Large intestine (tissue), 3 donors: ENCODE measurements around the gene RTKN. TPM values are rescaled to one million over a fixed set of nuclear protein-coding genes. Genes with fewer than 3 reads are reported as not detected.
"Not testable (repeated sequence)": the region's sequence is repeated elsewhere in the genome, so short reads cannot be mapped to it uniquely, and the experiment has no call there.

Source experiments
- DNase-seq, 2 donors: peaks; one replicate each; pipeline versions ENCODE4 v3.0.0 to v3.0.0-alpha.2; 2013
- H3K27ac ChIP-seq: one replicate; pipeline ENCODE4 v1.5.1; 2013; ENCODE audit warnings: low read length
- H3K27me3 ChIP-seq: 2 replicates; pipeline ENCODE4 v1.6.1; 2013; ENCODE audit warnings: low read length; ENCODE audit not compliant: control insufficient read depth, insufficient read depth
- H3K36me3 ChIP-seq: 2 replicates; pipeline ENCODE4 v1.6.1; 2013; ENCODE audit warnings: low read length; ENCODE audit not compliant: control insufficient read depth, insufficient read depth
- H3K4me1 ChIP-seq: one replicate; pipeline ENCODE4 v1.6.1; 2013; ENCODE audit warnings: low read length; ENCODE audit not compliant: control insufficient read depth, insufficient read depth
- H3K4me3 ChIP-seq: one replicate; pipeline ENCODE4 v1.5.1; 2013; ENCODE audit warnings: low read length
- H3K9me3 ChIP-seq: one replicate; pipeline ENCODE4 v1.6.1; 2013; ENCODE audit warnings: mild to moderate bottlenecking, low read depth, low read length, moderate library complexity; ENCODE audit not compliant: control insufficient read depth
- WGBS: methylation state at CpG from one replicate; pipeline ENCODE4 v1.1.5; 2013; ENCODE audit warnings: low lambda C conversion rate; ENCODE audit not compliant: insufficient coverage; 5-methylcytosine and 5-hydroxymethylcytosine counted together
- polyA plus RNA-seq: library from polyadenylated mRNA; unstranded; fragments of 120-200 nt; gene quantifications from one replicate; pipeline ENCODE4 v1.2.1, GENCODE V29; 2013

RTKN gene
- polyA plus RNA-seq, 1 donor, result 105 TPM

GRCh38 chr2:74448771-74449170 is 7.0 kb upstream of the RTKN start:
- Histone ChIP-seq H3K4me3 (no peak overlapping the region), H3K9me3 (no peaks in the 10 kb centered on the region), H3K4me1 (peaks cover 17% of the 10 kb centered on the region), H3K27ac (no peak overlapping the region), H3K36me3 (no peaks in the 10 kb centered on the region), H3K27me3 (no peaks in the 10 kb centered on the region)
- 100% methylated on average over 1 of the region's 2 CpGs for WGBS
- no peak for DNase-seq

- Histone ChIP-seq H3K4me3 (no peak overlapping the region), H3K4me1 (peaks cover 22% of the 10 kb centered on the region), H3K27ac (no peak overlapping the region), H3K27me3 (no peaks in the 10 kb centered on the region), H3K36me3 (no peaks in the 10 kb centered on the region), H3K9me3 (no peaks in the 10 kb centered on the region)
- DNase-seq, result peak in 1 of 2 donors; percentile 43
- 56% methylated on average over 3 of the region's 5 CpGs for WGBS
Measured at GRCh38 chr2:74447230-74447999, 5.7 kb upstream of the RTKN start.

- H3K4me1 ChIP-seq, result peaks cover 27% of the 10 kb centered on the region
- H3K9me3 ChIP-seq, result peaks cover 4% of the 10 kb centered on the region
- DNase-seq, result no peak
- no CpG with 5 or more reads among the region's 5 CpGs for WGBS
- H3K27me3 ChIP-seq, result peaks cover 10% of the 10 kb centered on the region
- H3K27ac ChIP-seq, result no peak overlapping the region
- no peak overlapping the region for H3K4me3 ChIP-seq
- no peaks in the 10 kb centered on the region for H3K36me3 ChIP-seq
Measured at GRCh38 chr2:74444498-74445318, 3.0 kb upstream of the RTKN start.

GRCh38 chr2:74442483-74443297 is 953 bp upstream of the RTKN start:
- Histone ChIP-seq H3K4me3 (peak overlapping the region; percentile 86), H3K4me1 (peaks cover 42% of the 10 kb centered on the region), H3K27ac (peak overlapping the region; percentile 98)
- H3K36me3 ChIP-seq, H3K27me3 ChIP-seq, H3K9me3 ChIP-seq, DNase-seq: not testable (repeated sequence)
- no CpG with 5 or more reads among the region's 16 CpGs for WGBS

- Histone ChIP-seq H3K9me3 (peaks cover 4% of the 10 kb centered on the region), H3K27me3 (peaks cover 10% of the 10 kb centered on the region), H3K4me1 (peaks cover 37% of the 10 kb centered on the region), H3K36me3 (peaks cover 12% of the 10 kb centered on the region), H3K4me3 (peak overlapping the region; percentile 86), H3K27ac (peak overlapping the region; percentile 98)
- no peak for DNase-seq
- WGBS, result 0% methylated on average over 1 of the region's 33 CpGs
Measured at GRCh38 chr2:74441170-74441689, 507 bp downstream of the RTKN start.

- WGBS, result no CpG with 5 or more reads among the region's 45 CpGs
Measured at GRCh38 chr2:74440378-74441169, 1.2 kb downstream of the RTKN start.

GRCh38 chr2:74439803-74440377 is 1.8 kb downstream of the RTKN start:
- H3K36me3 ChIP-seq, result peaks cover 23% of the 10 kb centered on the region
- DNase-seq, result peak in 1 of 2 donors; percentile 68
- peaks cover 37% of the 10 kb centered on the region for H3K4me1 ChIP-seq
- peaks cover 10% of the 10 kb centered on the region for H3K27me3 ChIP-seq
- peak overlapping the region; percentile 98 for H3K27ac ChIP-seq
- WGBS, result no CpG with 5 or more reads among the region's 14 CpGs
- H3K9me3 ChIP-seq, result peaks cover 4% of the 10 kb centered on the region
- peak overlapping the region; percentile 86 for H3K4me3 ChIP-seq

More at GRCh38 chr2:74440378-74441169, 1.2 kb downstream of the RTKN start:
- peaks cover 10% of the 10 kb centered on the region for H3K27me3 ChIP-seq
- H3K36me3 ChIP-seq, result peaks cover 18% of the 10 kb centered on the region
- H3K9me3 ChIP-seq, result peaks cover 4% of the 10 kb centered on the region
- peak overlapping the region; percentile 98 for H3K27ac ChIP-seq
- DNase-seq, result peak; percentile 92 to 96
- peak overlapping the region; percentile 86 for H3K4me3 ChIP-seq
- H3K4me1 ChIP-seq, result peaks cover 37% of the 10 kb centered on the region

GRCh38 chr2:74439373-74439772 is 2.4 kb downstream of the RTKN start:
- Histone ChIP-seq H3K4me1 (peaks cover 35% of the 10 kb centered on the region), H3K27me3 (peaks cover 10% of the 10 kb centered on the region), H3K9me3 (peaks cover 4% of the 10 kb centered on the region), H3K27ac (peak overlapping the region; percentile 98), H3K36me3 (peaks cover 25% of the 10 kb centered on the region), H3K4me3 (peak overlapping the region; percentile 86)
- WGBS, result no CpG with 5 or more reads among the region's 3 CpGs
- DNase-seq, result no peak

GRCh38 chr2:74438248-74438647 is 3.5 kb downstream of the RTKN start:
- peaks cover 25% of the 10 kb centered on the region for H3K36me3 ChIP-seq
- H3K27ac ChIP-seq, result no peak overlapping the region
- peaks cover 4% of the 10 kb centered on the region for H3K9me3 ChIP-seq
- no peak for DNase-seq
- peaks cover 10% of the 10 kb centered on the region for H3K27me3 ChIP-seq
- peaks cover 30% of the 10 kb centered on the region for H3K4me1 ChIP-seq
- 100% methylated on average over 1 of the region's 1 CpG for WGBS
- H3K4me3 ChIP-seq, result no peak overlapping the region
